Endothelial cell of umbilical vein (primary cell): ENCODE measurements around the gene AP2B1. TPM values are rescaled to one million over a fixed set of nuclear protein-coding genes. Genes with fewer than 3 reads are reported as not detected.

Experiments used
- BruUV-seq: library from RNA; stranded (reverse); fragments of 400-500 nt; replicated peaks from 2 replicates; lab custom pipeline; 2021; lab: Mats Ljungman, UMichigan
- CTCF ChIA-PET: fragments of 300-600, 350-600 bp; sonication (Branson Sonifier 250); formaldehyde crosslinking; loops from one replicate; lab custom pipeline; 2021; ENCODE audit warnings: antibody characterized with exemption, inconsistent platforms; lab: Charles Lee
- POLR2A ChIA-PET: fragments of 300-600, 350-600 bp; sonication (Branson Sonifier 250); formaldehyde crosslinking; loops from one replicate; lab custom pipeline; 2021; ENCODE audit warnings: antibody characterized with exemption, inconsistent platforms; lab: Charles Lee
- DNase-seq: peaks from one replicate; pipeline ENCODE4 v3.0.0-alpha.2; 2011; ENCODE audit warnings: low read depth, low spot score
- FAIRE-seq: peaks from 2 replicates; lab custom pipeline; 2011; peaks lifted over from hg19 to GRCh38; lab: Jason Lieb, UNC
- H2AFZ ChIP-seq: 2 replicates; pipeline ENCODE4 v1.6.0; 2012; ENCODE audit warnings: low read depth, low read length, control low read depth, inconsistent platforms
- H3K27ac ChIP-seq: 2 replicates; pipeline ENCODE4 v1.5.1; 2011; ENCODE audit warnings: low read depth, mild to moderate bottlenecking, control low read depth, low read length, moderate library complexity; ENCODE audit not compliant: insufficient read depth
- H3K27me3 ChIP-seq, 2 experiments: 2 replicates each; pipeline versions ENCODE4 v1.6.0 to v1.6.1; 2011; ENCODE audit warnings: low read length in 2 of 2, mixed read lengths in 1 of 2; ENCODE audit not compliant: control insufficient read depth in 2 of 2, insufficient read depth in 2 of 2
- H3K36me3 ChIP-seq, 2 experiments: 2 replicates in 1 of 2; 3 replicates in 1 of 2; pipeline ENCODE4 v1.5.1; 2011; ENCODE audit warnings: low read length in 2 of 2, mild to moderate bottlenecking in 1 of 2, moderate library complexity in 1 of 2; ENCODE audit not compliant: control insufficient read depth in 2 of 2, insufficient read depth in 2 of 2; ENCODE audit errors: extremely low read depth in 1 of 2
- H3K4me1 ChIP-seq: 3 replicates; pipeline ENCODE4 v1.5.1; 2011; ENCODE audit warnings: mild to moderate bottlenecking, low read length; ENCODE audit not compliant: control insufficient read depth, insufficient read depth; ENCODE audit errors: extremely low read depth
- H3K4me2 ChIP-seq: 2 replicates; pipeline ENCODE4 v1.6.1; 2011; ENCODE audit warnings: low read length, control low read depth, mixed read lengths; ENCODE audit not compliant: insufficient read depth
- H3K4me3 ChIP-seq, 3 experiments: fragments of 200-600 bp in 1 of 3; sonication (generic), shearing (Covaris generic) in 1 of 3; replicated peaks in 1 of 3; 2 replicates each; pipeline ENCODE4 v1.5.1; 2011 to 2016; ENCODE audit warnings: control low read depth in 3 of 3, low read length in 3 of 3, mild to moderate bottlenecking in 2 of 3, inconsistent platforms in 1 of 3, low read depth in 1 of 3, moderate library complexity in 1 of 3; ENCODE audit not compliant: insufficient read depth in 1 of 3
- H3K79me2 ChIP-seq: 2 replicates; pipeline ENCODE4 v1.6.0; 2012; ENCODE audit warnings: low read length, inconsistent platforms; ENCODE audit not compliant: control insufficient read depth, insufficient read depth
- H3K9ac ChIP-seq: replicated peaks from 2 replicates; pipeline ENCODE3; 2011; ENCODE audit warnings: low read length, control low read depth; ENCODE audit not compliant: insufficient read depth; ENCODE audit errors: extremely low read depth
- H3K9me1 ChIP-seq: replicated peaks from 3 replicates; pipeline ENCODE4 v1.6.0; 2011; ENCODE audit warnings: mild to moderate bottlenecking, low read length; ENCODE audit not compliant: control insufficient read depth, insufficient read depth; ENCODE audit errors: extremely low read depth
- H3K9me3 ChIP-seq: replicated peaks from 2 replicates; pipeline ENCODE4 v1.5.1; 2012; ENCODE audit warnings: low read length, inconsistent platforms; ENCODE audit not compliant: control insufficient read depth, insufficient read depth
- H4K20me1 ChIP-seq: replicated peaks from 2 replicates; pipeline ENCODE3; 2011; ENCODE audit warnings: mild to moderate bottlenecking, low read length; ENCODE audit not compliant: control insufficient read depth, insufficient read depth; ENCODE audit errors: extremely low read depth
- EZH2 ChIP-seq: IDR thresholded peaks from 2 replicates; pipeline ENCODE4 v1.6.1; 2012; ENCODE audit warnings: borderline replicate concordance, low read depth, mild to moderate bottlenecking, moderate library complexity, low read length, inconsistent platforms; ENCODE audit not compliant: severe bottlenecking
- FOS ChIP-seq: IDR thresholded peaks from 2 replicates; pipeline ENCODE4 v1.6.1; 2011; ENCODE audit warnings: mild to moderate bottlenecking, low read length, moderate library complexity, borderline replicate concordance; ENCODE audit not compliant: insufficient read depth
- GATA2 ChIP-seq: IDR thresholded peaks from 2 replicates; pipeline ENCODE4 v1.7.0; 2011; ENCODE audit warnings: low read depth, mild to moderate bottlenecking, moderate library complexity, mixed read lengths, low read length; ENCODE audit not compliant: insufficient read length, insufficient read depth
- JUN ChIP-seq: IDR thresholded peaks from 2 replicates; pipeline ENCODE4 v1.6.1; 2011; ENCODE audit warnings: borderline replicate concordance, low read depth; ENCODE audit not compliant: insufficient read length, insufficient read depth
- MYC ChIP-seq: IDR thresholded peaks from one replicate; pipeline ENCODE4 v1.6.1; 2011; ENCODE audit warnings: mild to moderate bottlenecking, low read depth, low read length
- POLR2A ChIP-seq: IDR thresholded peaks from 2 replicates; pipeline ENCODE4 v1.6.1; 2012; ENCODE audit warnings: low read depth, mild to moderate bottlenecking, control low read depth, low read length
- POLR2AphosphoS5 ChIP-seq: IDR thresholded peaks from 2 replicates; pipeline ENCODE4 v1.6.1; 2012; ENCODE audit warnings: low read depth, mild to moderate bottlenecking, control low read depth, low read length, moderate library complexity; ENCODE audit not compliant: insufficient read depth
- dilution Hi-C: fragments of 300-500 bp; cut with MboI; formaldehyde crosslinking; loops from one replicate; pipeline ENCODE4 v1.15.0; 2019; ENCODE audit warnings: low sequenced_read_pairs; ENCODE audit not compliant: extremely low pct_ligation_motif_present
- intact Hi-C: fragments of 100-400 bp; cut with micrococcal nuclease; formaldehyde crosslinking; loops from one replicate; pipeline ENCODE4 v1.10.0; 2022
- polyA plus RNA-seq, 4 experiments: library from polyadenylated mRNA; depleted of rRNA in 3 of 4; stranded (reverse) in 3 of 4; unstranded in 1 of 4; fragments of >200 nt; gene quantifications; 2 replicates each; pipeline versions ENCODE4 v1.2.1 to v1.2.3, GENCODE V29; 2011 to 2012; ENCODE audit warnings: missing spikeins in 1 of 4
- total RNA-seq: library from RNA; stranded (reverse); gene quantifications from 2 replicates; pipeline ENCODE4 v1.2.3, GENCODE V29; 2021
- TF ChIP-seq, protein P1 (sequence below), 2 donors: IDR thresholded peaks; 1 replicate in 1 of 2; 2 replicates in 1 of 2; pipeline ENCODE4 v1.5.1; 2011; ENCODE audit warnings: low read length in 2 of 2, mild to moderate bottlenecking in 2 of 2, moderate library complexity in 2 of 2, control low read depth in 1 of 2, inconsistent platforms in 1 of 2, low read depth in 1 of 2; ENCODE audit not compliant: insufficient read depth in 1 of 2; ENCODE audit errors: extremely low read depth in 1 of 2
- TF ChIP-seq, protein P2 (sequence below): IDR thresholded peaks from 2 replicates; pipeline ENCODE4 v1.6.1; 2011; ENCODE audit not compliant: insufficient read depth, insufficient read length

The AP2B1 gene
- total and polyA plus RNA-seq, 2 donors (not counting 3 experiments of a cell fraction or from before 2014, with no cell fraction given) = 106 to 198 TPM

DNA sequence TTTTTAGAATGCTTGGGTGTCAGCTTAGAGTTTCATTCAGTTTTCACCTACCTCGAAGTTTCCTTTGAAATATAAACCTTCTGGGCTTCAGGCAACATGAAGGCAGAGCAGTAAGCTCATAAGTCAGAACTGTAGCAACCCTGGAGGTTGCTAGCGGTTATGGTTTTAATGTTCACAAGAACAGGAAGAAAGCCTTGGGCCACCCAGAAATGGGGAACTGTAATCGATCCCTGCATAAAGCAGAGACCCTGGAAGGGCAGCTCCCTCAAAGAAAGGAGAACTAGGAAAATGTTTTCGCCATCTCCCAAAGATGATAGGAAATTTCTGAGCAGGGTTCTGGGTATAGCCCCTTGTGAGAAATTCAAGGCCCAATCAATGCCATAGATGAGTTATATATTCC lies 96.5 kb downstream of the AP2B1 start:
- FAIRE-seq = no peak
- H3K36me3 ChIP-seq = peaks cover 2 to 9% of the 10 kb centered on the region in 2 experiments
- no peak overlapping the region for H3K4me2 ChIP-seq
- no peak overlapping the region for H3K9ac ChIP-seq
- CTCF ChIA-PET = interaction anchor here (1.1 to 1.5 kb wide), 3 partner anchors 9 to 64 kb away, joined by 3 to 5 read pairs (median 5); no protein-coding TSS in a partner anchor
- H3K27me3 ChIP-seq = no peaks in the 10 kb centered on the region
- no peak overlapping the region for H2AFZ ChIP-seq
- H3K4me3 ChIP-seq = no peak overlapping the region
- DNase-seq = no peak
- TF ChIP-seq JUN (no peak), FOS (no peak), POLR2AphosphoS5 (no peak), MYC (no peak), GATA2 (no peak), EZH2 (no peak), POLR2A (no peak)
- TF ChIP-seq, protein P1, sequence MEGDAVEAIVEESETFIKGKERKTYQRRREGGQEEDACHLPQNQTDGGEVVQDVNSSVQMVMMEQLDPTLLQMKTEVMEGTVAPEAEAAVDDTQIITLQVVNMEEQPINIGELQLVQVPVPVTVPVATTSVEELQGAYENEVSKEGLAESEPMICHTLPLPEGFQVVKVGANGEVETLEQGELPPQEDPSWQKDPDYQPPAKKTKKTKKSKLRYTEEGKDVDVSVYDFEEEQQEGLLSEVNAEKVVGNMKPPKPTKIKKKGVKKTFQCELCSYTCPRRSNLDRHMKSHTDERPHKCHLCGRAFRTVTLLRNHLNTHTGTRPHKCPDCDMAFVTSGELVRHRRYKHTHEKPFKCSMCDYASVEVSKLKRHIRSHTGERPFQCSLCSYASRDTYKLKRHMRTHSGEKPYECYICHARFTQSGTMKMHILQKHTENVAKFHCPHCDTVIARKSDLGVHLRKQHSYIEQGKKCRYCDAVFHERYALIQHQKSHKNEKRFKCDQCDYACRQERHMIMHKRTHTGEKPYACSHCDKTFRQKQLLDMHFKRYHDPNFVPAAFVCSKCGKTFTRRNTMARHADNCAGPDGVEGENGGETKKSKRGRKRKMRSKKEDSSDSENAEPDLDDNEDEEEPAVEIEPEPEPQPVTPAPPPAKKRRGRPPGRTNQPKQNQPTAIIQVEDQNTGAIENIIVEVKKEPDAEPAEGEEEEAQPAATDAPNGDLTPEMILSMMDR (IDR thresholded peaks at IDR 0.05; ENCODE audit: extremely low read depth in 1 of 2, insufficient read depth in 1 of 2, low read depth in 1 of 2, low read length in 2 of 2) = no peak
- TF ChIP-seq, protein P2, sequence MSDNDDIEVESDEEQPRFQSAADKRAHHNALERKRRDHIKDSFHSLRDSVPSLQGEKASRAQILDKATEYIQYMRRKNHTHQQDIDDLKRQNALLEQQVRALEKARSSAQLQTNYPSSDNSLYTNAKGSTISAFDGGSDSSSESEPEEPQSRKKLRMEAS = no peak
- dilution Hi-C loops (no loop called here), intact Hi-C loops (no loop called here)
- no peaks in the 10 kb centered on the region for H3K4me1 ChIP-seq
- H3K9me3 ChIP-seq = no peaks in the 10 kb centered on the region
- H3K79me2 ChIP-seq = no peaks in the 10 kb centered on the region
- H4K20me1 ChIP-seq = no peaks in the 10 kb centered on the region
- no peaks in the 10 kb centered on the region for H3K9me1 ChIP-seq
- POLR2A ChIA-PET = no interaction called here
- no peak overlapping the region for H3K27ac ChIP-seq
- no TSS peak for BruUV-seq
